Stimulated activated CD4-positive, alpha-beta T cell treated with anti-CD3 and anti-CD28 coated beads, Interleukin-12 subunit alpha, Interleukin-12 subunit beta, amount 100 ng/mL, for 4 hours (primary cell): Measurements from ENCODE around the gene A1BG.
A peak's percentile ranks its signal among the peaks of the same experiment; 100 is the strongest.
"Not testable (repeated sequence)": the region's sequence is repeated elsewhere in the genome, so short reads cannot be mapped to it uniquely, and the experiment has no call there.

Experiments
- DNase-seq: peaks from one replicate; pipeline ENCODE4 v3.0.0-alpha.2; 2020

The A1BG gene

GRCh38 chr19:58334691-58335249 is 18.5 kb downstream of the A1BG start:
- no peak for DNase-seq

DNA sequence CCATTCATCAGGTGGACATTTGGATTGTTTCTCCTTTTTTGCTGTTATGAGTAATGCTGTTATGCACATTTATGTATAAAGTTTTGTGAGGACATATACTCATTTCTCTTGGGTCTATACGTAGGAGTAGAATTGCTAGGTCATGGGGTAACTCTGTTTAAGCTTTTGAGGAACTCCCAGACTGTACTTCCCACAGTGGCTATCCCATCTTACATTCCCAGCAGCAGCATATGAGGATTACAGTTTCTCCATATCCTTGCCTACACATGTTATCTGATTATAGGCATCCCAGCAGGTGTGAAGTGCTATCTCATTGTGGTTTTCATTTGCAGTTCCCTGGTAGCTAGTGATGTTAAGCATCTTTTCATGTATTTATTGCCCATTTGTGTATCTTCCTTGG is 20.6 kb downstream of the A1BG start:
- no peak for DNase-seq

DNA sequence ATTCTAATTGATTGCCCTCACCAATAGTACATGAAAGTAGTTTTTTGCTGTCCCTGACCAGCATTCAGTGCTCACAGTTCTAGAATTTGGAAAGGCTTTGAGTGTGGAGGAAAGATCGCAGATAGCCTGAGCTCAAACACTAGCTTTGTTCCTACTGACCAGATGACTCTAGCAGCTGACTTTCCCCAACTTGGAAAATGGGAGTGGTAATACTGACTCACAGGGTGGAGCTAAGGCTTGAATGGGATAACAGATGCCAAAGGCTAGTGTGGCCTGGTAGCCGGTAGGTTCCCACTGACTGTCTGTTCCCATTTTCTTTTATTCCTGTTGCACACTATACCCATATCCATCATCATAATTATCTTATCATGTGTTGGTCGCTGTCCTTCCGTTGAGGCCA is 22.8 kb downstream of the A1BG start:
- no peak for DNase-seq

DNA sequence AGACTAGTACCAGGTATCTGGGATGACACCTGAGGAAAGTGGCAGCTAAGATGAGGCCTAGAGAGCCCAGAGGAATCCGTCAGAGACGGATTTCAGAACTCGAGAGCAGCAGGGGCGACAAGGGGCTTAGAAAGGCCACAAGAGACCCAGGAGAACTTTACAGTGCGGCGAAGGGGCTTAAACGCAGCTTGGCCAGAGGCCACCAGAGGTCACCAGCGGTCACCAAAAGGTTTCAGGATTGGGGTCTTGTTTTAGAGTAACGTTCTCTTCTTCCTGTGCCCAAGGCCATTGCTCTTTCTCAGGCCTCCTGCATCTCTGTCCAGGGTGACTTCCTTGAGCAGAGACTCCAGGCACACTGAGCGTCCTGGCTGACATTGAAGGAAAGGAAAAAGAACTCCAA is 24.3 kb downstream of the A1BG start:
- no peak for DNase-seq

DNA sequence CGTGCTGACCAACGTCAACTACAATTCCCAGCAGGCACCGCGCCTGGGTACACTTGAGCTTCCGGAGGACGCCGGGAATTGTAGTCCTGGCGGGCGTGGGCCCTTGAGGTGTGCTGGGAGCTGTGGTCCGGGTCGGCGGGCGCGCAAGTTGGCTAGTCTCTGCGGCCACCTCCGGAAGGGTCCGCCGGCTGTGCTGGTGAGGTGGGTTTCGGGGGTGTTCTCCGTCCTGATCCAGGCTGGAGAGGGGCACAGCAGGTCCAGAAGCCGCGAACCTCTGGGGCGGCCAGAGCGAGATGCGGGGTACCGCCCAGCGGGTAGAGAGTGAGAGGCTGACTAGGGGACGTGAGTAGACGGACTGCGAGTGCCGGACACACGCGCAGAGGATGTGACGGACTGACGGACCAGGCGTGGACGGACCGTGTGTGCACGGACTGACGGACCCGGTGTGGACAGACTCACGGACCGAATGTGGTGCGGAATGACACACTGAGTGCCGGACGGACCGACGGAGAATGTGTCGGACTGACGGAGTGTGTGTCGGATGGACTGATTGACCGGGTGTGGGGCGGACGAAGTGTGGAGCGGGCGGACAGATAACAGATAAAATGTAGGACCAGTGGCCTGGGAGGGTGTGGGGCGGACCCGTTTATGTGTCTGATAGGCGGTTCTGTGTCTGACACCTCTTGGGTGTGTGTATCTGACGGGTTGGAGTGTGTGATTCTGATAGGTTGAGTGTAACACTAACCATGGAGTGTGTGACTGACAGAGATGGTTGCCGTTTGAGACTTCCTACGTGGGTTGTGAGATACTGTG is 26.2 kb downstream of the A1BG start, which contains the start of gene ZSCAN22:
Gene ZSCAN22, plus strand, starts transcription at position 81 of the 813 bp plus-strand sequence. CDS start 7,809 bp downstream, outside the sequence.
- DNase-seq = peak; percentile 87

DNA sequence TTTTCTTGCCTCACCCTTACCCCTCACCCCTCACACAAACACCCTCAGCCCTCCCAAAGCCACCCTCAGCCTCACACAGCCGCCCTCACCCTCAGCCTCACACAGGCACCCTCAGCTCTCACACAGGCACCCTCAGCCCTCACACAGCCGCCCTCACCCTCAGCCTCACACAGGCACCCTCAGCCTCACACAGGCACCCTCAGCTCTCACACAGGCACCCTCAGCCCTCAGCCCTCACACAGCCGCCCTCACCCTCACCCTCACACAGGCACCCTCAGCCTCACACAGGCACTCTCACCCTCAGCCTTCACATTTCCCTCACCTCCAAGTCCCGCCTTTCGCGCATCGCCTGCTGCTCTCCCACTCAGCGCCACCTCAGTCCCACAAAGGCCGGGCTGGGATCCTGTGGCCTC is 26.8 kb downstream of the A1BG start:
- no peak for DNase-seq

DNA sequence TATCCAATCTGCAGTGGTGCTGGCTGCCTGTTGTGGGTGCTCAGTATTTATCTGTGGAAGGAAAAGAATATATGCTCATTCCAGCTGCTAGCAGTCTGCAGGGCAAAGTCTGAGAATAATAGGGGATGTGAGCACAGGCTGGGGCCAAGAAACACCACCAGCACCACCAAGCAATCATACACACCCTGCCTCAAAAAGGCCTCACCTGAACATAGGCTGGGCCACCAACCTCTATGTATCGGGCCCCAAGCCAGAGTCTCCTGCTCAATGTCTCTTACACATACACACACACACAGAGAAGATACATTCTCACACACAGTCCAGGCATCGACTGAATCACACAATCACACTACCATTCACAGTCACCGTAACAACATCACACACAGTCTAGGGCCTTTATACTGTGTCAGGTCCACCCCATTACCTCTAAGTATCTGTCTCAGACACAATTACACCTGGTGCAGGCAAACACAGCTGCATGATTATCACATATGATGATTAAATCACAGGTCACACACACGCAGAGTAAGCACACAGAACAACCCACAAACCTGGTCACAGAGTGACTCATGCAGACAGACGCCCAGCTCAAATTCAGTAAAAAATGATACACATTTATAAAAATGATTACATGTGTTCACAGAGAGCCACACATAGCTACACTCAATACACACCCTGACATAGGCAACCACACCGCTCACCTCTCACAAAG is 27.8 kb downstream of the A1BG start:
- DNase-seq = no peak

GRCh38 chr19:58319241-58319640 is 34.1 kb downstream of the A1BG start:
- no peak for DNase-seq

- no peak for DNase-seq
Measured at GRCh38 chr19:58318297-58318696, 35.0 kb downstream of the A1BG start.

DNA sequence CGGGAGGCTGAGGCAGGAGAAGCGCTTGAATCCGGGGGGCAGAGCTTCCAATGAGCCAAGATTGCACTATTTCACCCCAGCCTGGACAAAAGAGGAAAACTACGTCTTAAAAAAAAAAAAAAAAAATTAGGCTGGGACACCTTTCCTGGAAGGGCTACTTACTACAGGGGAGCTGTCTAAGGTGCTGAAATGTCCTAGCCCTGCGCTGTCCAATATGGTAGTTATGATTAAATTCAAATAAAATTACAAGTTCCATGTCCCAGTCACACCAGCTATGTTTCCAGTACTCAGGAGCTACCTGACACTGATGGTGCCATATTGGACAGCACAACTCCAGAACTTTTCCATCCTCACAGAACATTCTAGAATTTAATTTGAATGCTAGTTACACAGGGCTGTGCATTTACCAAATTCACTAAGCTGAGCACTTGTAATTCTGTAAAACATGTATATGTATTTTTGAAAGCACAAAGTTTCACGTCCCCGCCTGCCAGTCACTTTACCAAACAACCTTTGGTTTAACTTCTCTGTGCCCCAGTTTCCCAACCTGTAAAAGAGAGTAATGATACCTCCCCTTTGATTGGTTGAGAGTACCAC is 35.7 kb downstream of the A1BG start:
- DNase-seq = no peak

DNA sequence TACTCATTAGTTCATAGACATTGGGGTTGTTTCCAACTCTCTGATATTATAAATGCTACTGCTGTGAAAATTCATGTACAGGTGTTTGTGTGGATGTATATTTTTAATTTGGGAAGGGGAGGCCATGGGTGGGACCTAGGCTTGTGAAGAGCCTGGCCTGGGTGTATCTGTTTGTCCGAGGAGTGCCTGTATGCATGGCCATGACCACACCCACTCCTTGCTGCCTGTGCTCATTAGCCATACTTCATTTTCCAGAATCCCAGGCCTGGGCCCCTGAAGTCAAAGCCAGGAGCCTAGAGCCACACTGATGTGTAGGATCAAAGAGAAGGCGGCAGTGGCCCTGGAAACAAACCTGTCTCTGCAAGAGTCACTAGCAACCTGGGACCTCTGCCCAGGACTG is 37.7 kb downstream of the A1BG start:
- DNase-seq = no peak

DNA sequence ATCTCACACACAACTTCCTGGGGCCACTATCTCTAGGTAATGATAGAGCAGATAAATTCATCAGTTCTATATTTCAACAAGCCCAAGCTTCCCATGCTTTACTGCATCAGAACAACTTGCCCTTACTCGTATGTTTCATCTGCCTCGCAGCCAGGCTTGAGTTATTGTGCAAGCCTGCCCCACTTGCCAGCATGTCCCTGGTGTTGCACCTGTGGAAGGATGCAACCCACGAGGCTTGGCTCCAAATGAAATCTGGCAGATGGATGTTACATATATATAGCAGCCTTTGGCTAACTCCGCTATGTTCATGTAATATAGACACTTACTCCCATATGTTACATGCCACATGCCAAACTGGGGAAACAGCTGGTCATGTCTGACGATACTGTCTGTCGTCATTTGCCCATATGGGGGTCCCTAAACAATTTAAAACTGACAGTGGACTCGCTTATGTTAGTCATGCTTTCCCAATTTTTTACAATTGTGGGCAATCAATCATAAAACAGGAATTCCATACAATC is 41.9 kb downstream of the A1BG start:
- no peak for DNase-seq

GRCh38 chr19:58310685-58311084 is 42.6 kb downstream of the A1BG start:
- DNase-seq = not testable (repeated sequence)

GRCh38 chr19:58307736-58308135 is 45.6 kb downstream of the A1BG start:
- DNase-seq = no peak

GRCh38 chr19:58305932-58306323 is 47.4 kb downstream of the A1BG start:
- no peak for DNase-seq

- peak; percentile 90 for DNase-seq
Measured at GRCh38 chr19:58305065-58305931, 48.0 kb downstream of the A1BG start, which contains the start of gene ERVK3-1. TSS of gene ERVK3-1 (plus strand) at chr19:58305377. CDS start at chr19:58312169, 6,792 bp downstream.

DNA sequence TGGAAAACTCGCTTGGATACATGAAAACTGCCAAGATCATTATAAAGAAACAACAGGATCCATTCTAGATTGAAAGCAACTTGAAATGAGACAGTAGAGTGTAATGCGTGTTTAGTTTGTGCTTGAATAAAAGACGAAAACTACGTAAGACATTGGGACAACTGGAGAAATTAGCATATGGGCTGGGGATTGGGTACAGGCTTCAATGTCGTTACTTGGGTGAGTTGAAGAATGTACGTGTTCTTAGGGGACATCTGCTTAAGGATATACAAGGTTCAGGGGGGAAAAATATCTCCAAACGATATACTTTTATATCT is 48.6 kb downstream of the A1BG start:
- no peak for DNase-seq

DNA sequence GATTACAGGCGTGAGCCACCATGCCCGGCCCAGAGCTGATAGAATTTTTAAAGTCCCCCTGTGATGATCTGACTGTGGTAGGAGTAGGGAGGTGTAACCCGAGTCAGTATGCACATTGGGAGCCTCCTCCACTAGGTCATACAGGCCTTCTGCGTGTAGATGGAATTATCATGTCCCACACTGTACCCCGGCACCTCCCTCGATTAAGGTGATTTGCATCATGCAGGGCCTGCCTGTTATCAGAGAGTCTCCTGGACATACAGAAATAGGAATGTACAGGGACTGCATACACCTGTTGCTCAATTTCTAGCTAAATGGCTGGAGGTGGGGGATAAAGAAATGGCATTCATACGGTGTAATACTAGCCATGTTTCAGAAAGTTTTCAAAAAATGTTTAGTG is 49.0 kb downstream of the A1BG start:
- DNase-seq = no peak

GRCh38 chr19:58300620-58301019 is 52.7 kb downstream of the A1BG start:
- no peak for DNase-seq

DNA sequence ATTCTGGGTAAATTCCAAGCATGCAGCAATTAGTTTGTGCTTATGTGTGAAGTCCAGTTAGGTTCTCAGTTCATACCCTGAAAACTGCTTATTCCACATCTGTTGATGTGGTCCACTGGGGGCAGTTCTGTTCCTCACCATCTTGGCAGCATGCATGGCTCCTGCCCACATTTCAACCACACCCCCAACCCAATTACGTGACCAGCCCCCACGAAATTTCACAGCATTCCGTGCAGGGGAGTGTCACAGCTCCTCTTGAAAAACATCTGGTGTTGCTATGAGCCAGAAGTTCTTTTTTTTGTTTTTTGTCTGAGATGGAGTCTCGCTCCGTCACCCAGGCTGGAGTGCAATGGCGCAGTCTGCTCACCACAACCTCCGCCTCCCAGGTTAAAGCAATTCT is 57.2 kb downstream of the A1BG start:
- no peak for DNase-seq
